H1 (cell line): ENCODE data around the gene HSD11B1. TPM values are rescaled to one million over a fixed set of nuclear protein-coding genes. Genes with fewer than 3 reads are reported as not detected.

Experiments
- ASH2L ChIP-seq: fragments of 200-600, 300-600 bp; sonication (generic); IDR thresholded peaks from one replicate; pipeline ENCODE4 v1.7.1; 2017; ENCODE audit warnings: low read length
- CBX5 ChIP-seq: fragments of 300-800, 300-1000 bp; sonication (generic); IDR thresholded peaks from 2 replicates; pipeline ENCODE4 v1.7.1; 2016; ENCODE audit warnings: antibody characterized with exemption, low read length, low read depth
- CBX8 ChIP-seq: fragments of 300-800, 300-1000 bp; sonication (generic); IDR thresholded peaks from 2 replicates; pipeline ENCODE4 v1.7.1; 2016; ENCODE audit warnings: low read depth, low read length, borderline replicate concordance
- CREB1 ChIP-seq: IDR thresholded peaks from 2 replicates; pipeline ENCODE4 v1.6.1; 2012; ENCODE audit warnings: inconsistent platforms
- GABPA ChIP-seq: IDR thresholded peaks from 2 replicates; pipeline ENCODE4 v1.6.1; 2011; ENCODE audit warnings: mild to moderate bottlenecking, low read length, moderate library complexity, borderline replicate concordance; ENCODE audit not compliant: insufficient read depth
- NRF1 ChIP-seq: IDR thresholded peaks from 2 replicates; pipeline ENCODE4 v1.6.1; 2011; ENCODE audit warnings: mild to moderate bottlenecking, low read depth, low read length, improper control_type of control experiment
- RNF2 ChIP-seq: fragments of 200-900, 300-1000 bp; sonication (generic); IDR thresholded peaks from 2 replicates; pipeline ENCODE4 v1.7.1; 2016; ENCODE audit warnings: borderline replicate concordance, low read depth, mild to moderate bottlenecking, antibody characterized with exemption, low read length; ENCODE audit not compliant: poor library complexity, severe bottlenecking; ENCODE audit errors: missing control alignments
- SIX5 ChIP-seq: IDR thresholded peaks from 2 replicates; pipeline ENCODE4 v1.6.1; 2011; ENCODE audit warnings: mild to moderate bottlenecking, low read depth, low read length
- SP1 ChIP-seq: IDR thresholded peaks from 2 replicates; pipeline ENCODE4 v1.6.1; 2011; ENCODE audit warnings: low read depth, low read length
- SP2 ChIP-seq: IDR thresholded peaks from 2 replicates; pipeline ENCODE4 v1.6.1; 2012; ENCODE audit warnings: mild to moderate bottlenecking, low read length, inconsistent platforms
- TAF7 ChIP-seq: optimal IDR thresholded peaks from 2 replicates; pipeline ENCODE3; 2011; ENCODE audit warnings: low read depth, mild to moderate bottlenecking, inconsistent platforms, low read length, moderate library complexity, borderline replicate concordance
- ZNF274 ChIP-seq: IDR thresholded peaks from 2 replicates; pipeline ENCODE4 v1.7.0; 2012; ENCODE audit warnings: low read length, borderline replicate concordance; ENCODE audit errors: extremely low read depth
- polyA plus RNA-seq, 7 experiments: library from polyadenylated mRNA; depleted of rRNA in 3 of 7; stranded (reverse) in 5 of 7; unstranded in 2 of 7; fragments of >200 nt in 5 of 7; fragments of 200-250 nt in 2 of 7; gene quantifications; 1 replicate in 5 of 7; 2 replicates in 1 of 7; 4 replicates in 1 of 7; pipeline versions ENCODE4 v1.2.1 to v1.2.3, GENCODE V29; 2011 to 2013; ENCODE audit warnings: missing spikeins in 2 of 7, mixed read lengths in 2 of 7
- total RNA-seq: library from RNA; stranded (reverse); fragmentation: NEBNext Ultra II Directional; extraction: Animal tissue kit (Norgen Biotek cat#: 25700); gene quantifications from 2 replicates; pipeline ENCODE4 v1.2.1, GENCODE V29; 2021
- TF ChIP-seq, protein P1 (sequence below): fragments of 300-600 bp; sonication (generic); IDR thresholded peaks from 2 replicates; pipeline ENCODE4 v1.7.1; 2012; ENCODE audit warnings: low read length, moderate library complexity, mild to moderate bottlenecking, inconsistent platforms; ENCODE audit not compliant: insufficient replicate concordance

Gene HSD11B1
- total and polyA plus RNA-seq, 2 of the 8 experiments (the other 6 are each of a cell fraction or from before 2014, with no cell fraction given): not detected

DNA sequence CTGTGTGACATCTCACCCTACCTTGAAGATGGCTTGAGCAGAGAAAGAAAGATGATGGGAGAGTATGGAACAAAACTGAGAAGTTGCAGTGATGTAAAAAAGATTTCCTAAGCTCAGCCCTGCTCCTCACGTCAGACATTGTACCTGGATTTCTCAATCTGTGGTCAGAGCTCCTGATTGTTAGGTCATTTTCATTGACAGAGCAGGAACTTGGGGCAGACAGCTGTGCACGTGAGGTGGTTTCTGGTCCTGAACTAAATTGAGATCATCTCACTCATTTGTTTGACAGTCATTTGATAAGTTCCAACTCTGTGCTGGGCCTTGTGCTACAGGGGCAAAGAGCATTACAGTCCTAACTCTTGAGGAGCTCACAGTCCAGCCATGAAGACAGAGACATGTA is 61.4 kb downstream of the HSD11B1 start (continued):
- TF ChIP-seq, protein P1, sequence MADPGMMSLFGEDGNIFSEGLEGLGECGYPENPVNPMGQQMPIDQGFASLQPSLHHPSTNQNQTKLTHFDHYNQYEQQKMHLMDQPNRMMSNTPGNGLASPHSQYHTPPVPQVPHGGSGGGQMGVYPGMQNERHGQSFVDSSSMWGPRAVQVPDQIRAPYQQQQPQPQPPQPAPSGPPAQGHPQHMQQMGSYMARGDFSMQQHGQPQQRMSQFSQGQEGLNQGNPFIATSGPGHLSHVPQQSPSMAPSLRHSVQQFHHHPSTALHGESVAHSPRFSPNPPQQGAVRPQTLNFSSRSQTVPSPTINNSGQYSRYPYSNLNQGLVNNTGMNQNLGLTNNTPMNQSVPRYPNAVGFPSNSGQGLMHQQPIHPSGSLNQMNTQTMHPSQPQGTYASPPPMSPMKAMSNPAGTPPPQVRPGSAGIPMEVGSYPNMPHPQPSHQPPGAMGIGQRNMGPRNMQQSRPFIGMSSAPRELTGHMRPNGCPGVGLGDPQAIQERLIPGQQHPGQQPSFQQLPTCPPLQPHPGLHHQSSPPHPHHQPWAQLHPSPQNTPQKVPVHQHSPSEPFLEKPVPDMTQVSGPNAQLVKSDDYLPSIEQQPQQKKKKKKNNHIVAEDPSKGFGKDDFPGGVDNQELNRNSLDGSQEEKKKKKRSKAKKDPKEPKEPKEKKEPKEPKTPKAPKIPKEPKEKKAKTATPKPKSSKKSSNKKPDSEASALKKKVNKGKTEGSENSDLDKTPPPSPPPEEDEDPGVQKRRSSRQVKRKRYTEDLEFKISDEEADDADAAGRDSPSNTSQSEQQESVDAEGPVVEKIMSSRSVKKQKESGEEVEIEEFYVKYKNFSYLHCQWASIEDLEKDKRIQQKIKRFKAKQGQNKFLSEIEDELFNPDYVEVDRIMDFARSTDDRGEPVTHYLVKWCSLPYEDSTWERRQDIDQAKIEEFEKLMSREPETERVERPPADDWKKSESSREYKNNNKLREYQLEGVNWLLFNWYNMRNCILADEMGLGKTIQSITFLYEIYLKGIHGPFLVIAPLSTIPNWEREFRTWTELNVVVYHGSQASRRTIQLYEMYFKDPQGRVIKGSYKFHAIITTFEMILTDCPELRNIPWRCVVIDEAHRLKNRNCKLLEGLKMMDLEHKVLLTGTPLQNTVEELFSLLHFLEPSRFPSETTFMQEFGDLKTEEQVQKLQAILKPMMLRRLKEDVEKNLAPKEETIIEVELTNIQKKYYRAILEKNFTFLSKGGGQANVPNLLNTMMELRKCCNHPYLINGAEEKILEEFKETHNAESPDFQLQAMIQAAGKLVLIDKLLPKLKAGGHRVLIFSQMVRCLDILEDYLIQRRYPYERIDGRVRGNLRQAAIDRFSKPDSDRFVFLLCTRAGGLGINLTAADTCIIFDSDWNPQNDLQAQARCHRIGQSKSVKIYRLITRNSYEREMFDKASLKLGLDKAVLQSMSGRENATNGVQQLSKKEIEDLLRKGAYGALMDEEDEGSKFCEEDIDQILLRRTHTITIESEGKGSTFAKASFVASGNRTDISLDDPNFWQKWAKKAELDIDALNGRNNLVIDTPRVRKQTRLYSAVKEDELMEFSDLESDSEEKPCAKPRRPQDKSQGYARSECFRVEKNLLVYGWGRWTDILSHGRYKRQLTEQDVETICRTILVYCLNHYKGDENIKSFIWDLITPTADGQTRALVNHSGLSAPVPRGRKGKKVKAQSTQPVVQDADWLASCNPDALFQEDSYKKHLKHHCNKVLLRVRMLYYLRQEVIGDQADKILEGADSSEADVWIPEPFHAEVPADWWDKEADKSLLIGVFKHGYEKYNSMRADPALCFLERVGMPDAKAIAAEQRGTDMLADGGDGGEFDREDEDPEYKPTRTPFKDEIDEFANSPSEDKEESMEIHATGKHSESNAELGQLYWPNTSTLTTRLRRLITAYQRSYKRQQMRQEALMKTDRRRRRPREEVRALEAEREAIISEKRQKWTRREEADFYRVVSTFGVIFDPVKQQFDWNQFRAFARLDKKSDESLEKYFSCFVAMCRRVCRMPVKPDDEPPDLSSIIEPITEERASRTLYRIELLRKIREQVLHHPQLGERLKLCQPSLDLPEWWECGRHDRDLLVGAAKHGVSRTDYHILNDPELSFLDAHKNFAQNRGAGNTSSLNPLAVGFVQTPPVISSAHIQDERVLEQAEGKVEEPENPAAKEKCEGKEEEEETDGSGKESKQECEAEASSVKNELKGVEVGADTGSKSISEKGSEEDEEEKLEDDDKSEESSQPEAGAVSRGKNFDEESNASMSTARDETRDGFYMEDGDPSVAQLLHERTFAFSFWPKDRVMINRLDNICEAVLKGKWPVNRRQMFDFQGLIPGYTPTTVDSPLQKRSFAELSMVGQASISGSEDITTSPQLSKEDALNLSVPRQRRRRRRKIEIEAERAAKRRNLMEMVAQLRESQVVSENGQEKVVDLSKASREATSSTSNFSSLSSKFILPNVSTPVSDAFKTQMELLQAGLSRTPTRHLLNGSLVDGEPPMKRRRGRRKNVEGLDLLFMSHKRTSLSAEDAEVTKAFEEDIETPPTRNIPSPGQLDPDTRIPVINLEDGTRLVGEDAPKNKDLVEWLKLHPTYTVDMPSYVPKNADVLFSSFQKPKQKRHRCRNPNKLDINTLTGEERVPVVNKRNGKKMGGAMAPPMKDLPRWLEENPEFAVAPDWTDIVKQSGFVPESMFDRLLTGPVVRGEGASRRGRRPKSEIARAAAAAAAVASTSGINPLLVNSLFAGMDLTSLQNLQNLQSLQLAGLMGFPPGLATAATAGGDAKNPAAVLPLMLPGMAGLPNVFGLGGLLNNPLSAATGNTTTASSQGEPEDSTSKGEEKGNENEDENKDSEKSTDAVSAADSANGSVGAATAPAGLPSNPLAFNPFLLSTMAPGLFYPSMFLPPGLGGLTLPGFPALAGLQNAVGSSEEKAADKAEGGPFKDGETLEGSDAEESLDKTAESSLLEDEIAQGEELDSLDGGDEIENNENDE: no peak
- no peak for TF ChIP-seq RNF2
- no peak for TF ChIP-seq CBX5
- no peak for TF ChIP-seq ZNF274
- TF ChIP-seq SP2: no peak
- no peak for TF ChIP-seq GABPA
- no peak for TF ChIP-seq ASH2L
- TF ChIP-seq SIX5: no peak
- no peak for TF ChIP-seq TAF7
- TF ChIP-seq CREB1: no peak
- TF ChIP-seq NRF1: no peak
- TF ChIP-seq SP1: no peak
- no peak for TF ChIP-seq CBX8
